NCI-H1417 treated with DMSO at 0.1 percent for 48 hours (cell line): ENCODE measurements around the gene CIROP.

Experiments
- DNase-seq: peaks from one replicate; lab custom pipeline; 2025; lab: John Stamatoyannopoulos, UW

Gene CIROP

DNA sequence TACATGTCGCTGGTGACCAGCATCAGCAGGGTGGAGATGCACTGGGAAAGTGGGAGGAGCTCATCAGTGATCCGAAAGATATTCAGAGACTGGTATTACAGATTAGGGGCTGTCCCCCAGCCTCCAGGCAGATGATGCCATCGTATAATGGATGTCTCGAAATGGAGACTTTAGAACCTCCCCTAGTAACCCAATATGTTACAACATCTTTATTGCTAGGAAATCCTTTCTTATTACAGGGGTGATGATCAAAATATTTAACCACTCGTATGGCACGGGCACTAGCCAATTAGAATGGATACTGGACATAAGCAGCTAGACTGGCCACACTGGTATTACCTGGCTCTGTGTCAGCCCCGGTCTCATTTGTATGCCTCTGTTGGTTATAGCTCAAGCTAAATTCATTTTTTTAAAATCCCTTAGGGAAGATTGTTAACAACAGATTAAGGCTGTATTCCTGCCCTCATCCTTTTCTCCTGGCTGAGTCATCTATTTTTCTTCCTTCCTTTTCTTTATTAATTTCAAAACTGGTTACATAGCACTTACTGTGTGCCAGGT is 25.0 kb upstream of the CIROP start:
- DNase-seq, result no peak

DNA sequence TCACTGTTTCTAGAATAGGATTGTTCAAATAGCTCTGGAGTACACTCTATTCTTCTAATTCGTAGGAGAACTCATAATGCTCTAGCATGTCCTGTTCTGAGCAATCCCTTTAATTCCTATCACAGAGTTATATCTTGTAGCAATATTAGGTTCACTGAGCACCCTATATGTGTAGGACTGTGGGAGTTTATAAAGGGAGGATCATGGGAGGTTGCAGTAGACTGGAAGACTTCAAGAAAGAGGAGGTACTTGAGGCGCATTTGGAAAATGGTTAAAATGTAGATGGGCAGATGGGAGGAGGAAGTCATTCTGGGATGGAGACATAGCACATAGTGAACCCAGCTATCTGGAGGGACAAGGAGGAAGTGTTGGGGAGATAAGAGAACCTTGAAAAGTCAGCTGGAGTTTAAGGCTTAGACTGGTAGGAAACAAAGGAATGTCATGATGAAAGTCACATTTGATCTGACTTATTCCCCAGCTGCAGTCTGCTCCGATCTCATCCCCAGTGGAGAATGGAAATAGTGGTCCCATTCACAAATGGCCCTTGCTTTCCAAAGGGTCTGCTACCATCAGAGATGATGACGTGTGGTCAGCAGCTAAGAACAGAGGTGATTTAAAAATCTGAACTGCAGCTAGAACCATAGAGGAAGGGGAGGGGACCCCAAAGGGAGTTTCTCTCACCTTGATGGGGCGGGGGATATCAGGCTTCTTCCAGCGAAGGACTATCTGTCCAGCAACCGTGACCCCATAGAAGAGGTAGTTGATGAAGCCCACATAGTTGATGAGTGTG is 24.4 kb upstream of the CIROP start:
- DNase-seq, result no peak

DNA sequence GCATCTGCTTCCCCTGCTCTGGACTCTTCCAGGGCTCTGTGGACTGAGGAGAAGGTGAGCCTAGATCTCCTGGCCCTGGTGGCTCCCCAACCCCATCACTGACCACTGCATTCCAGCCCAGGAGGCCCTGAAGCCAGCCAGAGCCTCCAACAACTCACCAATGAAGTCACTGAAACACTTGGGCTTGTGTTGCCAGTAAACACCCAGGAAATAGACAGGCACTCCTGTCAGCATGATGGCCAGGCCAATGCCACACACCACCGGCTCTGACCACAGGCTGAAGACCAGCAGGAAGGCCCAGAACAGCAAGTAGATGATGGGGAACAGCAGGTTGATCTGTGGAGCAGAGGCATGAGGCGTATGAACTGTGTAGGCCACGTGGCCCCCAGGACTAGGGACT is 23.1 kb upstream of the CIROP start:
- no peak for DNase-seq

DNA sequence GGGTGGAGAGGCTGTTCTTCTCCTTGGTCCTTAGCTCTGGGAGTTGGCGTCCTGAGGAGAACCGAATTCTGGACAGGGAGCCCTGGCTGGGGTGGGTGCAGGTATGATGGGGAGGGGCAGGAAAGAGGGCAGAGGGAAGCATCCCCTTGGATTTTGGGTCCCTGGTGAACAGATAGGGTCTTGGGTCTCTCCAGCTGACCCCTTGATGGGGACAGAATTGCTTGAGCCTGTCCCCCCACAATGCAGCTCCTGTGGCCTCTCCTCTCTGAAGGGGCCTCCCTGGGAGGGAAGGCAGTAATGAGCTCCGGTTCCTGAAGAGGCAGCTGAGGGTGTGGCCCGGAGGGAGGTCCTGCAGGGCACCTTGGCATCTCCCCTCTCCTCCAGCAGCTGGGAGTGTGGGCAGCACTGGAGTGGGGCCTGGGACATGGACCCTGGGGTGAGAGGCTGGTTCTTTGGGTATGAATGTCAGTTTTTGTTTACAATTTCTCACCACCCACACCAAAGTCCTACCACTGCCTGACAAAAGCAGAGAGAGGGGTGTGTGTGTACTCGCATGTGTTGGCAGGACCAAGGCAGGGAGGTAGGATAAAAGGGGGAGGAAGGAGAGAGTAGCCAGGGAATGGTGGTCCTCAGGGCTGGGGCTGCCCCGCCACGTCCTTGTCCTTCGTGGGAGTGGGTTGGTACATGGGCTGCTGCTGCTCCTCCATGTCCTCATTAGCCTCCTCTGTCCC is 21.9 kb upstream of the CIROP start:
- no peak for DNase-seq

DNA sequence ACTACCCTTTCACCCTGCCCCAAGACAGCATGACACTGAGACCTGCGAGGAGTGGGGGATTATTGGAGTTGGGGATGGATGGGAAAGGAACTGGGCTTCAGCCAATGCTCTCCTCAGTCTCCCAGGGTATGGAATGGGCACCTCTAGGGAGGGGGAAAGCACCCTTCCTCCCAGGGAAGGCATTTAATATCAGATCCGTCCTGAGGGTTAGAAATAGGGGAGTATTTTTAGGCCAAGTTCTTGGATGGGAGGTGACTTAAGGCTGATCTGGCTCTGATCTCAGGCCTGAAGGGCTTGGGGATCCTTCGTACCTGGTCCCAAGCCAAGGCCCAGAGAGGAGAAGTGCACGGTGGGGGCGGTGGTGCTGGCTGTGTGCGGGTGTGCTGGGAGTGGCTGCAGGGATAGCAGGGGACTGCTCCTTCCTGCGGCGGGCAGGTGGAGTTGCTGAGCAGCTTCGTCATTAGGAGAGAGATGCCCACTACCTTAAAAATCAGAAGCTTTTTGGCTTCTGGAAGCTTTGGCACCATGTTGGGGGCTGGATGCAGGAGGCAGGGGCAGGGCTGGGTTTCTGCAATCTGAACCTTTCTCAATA is 21.2 kb upstream of the CIROP start:
- no peak for DNase-seq

DNA sequence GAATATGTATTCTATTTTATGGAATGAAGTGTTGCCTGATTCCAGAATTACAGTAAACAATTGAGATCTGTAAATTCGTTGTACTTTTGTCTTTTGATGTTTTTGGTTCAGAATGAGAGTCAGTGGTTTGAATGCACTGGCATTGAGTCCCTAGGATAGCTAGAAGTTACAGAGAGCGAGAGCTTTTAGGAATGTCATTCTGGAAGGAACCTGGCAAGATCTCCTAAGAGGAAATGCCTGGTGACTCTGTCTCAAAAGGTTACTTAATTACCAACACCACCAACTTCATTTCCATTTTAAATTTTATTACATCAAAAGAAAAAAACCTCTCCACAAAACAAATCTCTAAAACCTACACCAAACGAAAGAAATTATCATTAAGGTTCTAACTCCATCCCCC is 20.2 kb upstream of the CIROP start:
- no peak for DNase-seq

DNA sequence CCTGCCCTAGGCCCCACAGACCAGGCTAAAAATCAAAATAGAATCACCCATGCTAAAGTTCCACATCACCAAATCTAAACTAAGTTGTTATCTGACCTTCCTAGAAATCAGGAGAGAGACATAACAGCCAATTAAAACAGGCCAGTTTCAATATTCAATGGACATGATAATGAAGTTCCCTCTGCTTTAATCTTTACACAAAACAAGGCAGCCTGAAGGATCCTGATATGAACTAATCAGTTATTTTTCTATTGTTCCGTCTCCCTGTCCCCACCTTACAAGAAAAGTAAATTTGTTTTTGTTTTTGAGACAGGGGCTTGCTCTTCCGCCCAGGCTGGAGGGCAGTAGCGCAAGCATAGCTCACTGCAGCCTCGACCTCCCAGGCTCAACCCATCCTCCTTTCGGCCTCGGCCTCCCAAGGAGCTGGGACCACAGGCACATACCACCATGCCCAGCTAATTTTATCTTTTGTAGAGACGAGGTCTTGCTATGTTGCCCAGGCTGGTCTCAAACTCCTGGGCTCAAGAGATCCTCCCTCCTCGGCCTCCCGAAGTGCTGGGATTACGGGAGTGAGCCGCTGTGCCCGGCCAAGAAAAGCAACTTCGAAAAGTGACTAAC is 19.7 kb upstream of the CIROP start:
- DNase-seq, result no peak

DNA sequence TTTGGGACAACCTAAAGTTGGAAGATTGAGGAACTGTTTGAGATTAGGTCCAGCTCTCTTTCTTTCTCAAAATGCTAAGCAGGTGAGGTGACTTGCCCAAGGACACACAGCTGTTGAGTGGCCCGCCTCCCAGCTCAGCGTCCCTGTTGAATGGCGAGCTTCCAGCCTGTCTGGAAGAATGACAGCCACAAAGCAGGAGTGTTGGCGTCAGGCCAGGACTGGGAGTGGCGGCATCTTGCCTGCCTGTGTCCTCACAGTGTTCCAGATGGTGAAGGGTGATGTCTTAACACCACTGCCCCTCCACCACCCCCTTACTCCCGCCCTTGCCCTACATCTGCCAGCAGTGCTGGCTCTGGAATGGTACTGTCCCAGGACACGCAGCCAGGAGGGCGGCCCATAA is 18.6 kb upstream of the CIROP start:
- no peak for DNase-seq

DNA sequence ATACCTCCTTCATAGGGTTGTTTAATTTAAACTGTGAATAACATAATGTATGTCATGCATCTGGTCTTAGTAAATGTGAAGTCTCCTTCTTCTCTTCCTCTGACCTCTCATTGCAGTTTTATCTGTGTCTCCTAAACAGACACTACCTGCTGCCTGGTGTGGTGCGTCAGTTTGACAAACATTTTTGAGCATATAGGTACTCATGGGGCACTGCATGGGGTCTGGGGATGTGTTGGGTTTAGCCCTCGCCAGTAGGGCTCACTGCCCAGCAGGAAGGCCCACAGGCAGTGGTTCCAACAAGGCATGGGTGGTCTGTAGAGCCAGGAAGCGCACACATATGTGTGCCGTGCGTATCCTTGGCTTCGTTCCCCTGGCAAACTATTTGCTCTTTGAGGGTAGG is 17.3 kb upstream of the CIROP start:
- DNase-seq, result no peak

DNA sequence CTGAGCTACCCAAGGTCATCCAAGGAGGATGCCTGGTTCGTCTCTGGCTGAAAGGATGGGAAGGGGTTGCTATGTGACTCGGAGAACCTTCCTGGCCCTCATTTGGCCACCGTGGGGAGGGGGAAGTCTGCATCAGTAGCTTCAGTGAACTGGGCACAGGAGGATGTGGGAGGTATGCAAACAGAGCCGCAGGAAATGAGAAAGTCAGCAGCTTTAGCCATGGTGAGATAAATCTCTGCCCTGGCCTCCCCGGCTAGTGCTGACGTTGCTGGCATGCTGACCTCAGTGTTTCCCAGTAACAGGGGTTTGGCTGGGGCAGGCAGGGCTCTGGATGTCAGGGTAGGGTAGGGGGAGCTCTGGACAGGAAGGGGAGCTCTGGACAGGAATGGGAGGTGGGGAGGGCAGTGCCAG is 16.6 kb upstream of the CIROP start:
- DNase-seq, result no peak

DNA sequence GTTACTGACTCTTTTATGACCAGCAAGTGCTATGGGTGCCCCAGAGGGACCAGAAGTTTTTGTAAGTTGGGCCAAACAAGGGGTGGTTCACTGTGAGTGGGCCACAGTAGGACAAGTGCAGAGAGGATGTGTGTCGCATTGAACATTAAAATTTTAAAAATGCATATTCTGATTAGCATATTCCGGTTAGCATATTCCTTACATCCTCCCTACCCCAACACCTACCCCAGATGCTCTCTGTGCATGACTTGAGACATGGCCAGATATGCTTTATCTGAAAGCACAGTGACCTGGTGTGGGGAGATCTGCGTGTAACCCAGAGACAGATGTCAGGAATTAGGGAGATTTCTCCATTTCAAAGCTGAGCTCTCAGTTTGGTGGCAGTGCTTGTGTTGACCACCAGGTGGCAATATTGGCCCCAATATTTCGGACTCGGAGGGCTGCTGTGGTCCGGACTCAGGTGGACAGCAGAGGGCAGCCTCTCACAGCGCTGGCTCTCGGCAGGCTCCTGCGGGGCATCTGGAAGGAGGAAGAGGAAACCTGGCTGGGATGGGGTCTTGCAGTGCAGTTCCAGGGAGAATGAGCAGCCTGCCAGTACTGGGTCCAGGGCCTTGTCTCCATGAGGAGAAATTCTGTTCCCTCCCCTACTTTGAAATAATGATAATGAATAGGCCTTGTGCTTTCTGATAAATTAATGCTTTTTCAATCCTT is 15.9 kb upstream of the CIROP start:
- DNase-seq, result peak; percentile 57

DNA sequence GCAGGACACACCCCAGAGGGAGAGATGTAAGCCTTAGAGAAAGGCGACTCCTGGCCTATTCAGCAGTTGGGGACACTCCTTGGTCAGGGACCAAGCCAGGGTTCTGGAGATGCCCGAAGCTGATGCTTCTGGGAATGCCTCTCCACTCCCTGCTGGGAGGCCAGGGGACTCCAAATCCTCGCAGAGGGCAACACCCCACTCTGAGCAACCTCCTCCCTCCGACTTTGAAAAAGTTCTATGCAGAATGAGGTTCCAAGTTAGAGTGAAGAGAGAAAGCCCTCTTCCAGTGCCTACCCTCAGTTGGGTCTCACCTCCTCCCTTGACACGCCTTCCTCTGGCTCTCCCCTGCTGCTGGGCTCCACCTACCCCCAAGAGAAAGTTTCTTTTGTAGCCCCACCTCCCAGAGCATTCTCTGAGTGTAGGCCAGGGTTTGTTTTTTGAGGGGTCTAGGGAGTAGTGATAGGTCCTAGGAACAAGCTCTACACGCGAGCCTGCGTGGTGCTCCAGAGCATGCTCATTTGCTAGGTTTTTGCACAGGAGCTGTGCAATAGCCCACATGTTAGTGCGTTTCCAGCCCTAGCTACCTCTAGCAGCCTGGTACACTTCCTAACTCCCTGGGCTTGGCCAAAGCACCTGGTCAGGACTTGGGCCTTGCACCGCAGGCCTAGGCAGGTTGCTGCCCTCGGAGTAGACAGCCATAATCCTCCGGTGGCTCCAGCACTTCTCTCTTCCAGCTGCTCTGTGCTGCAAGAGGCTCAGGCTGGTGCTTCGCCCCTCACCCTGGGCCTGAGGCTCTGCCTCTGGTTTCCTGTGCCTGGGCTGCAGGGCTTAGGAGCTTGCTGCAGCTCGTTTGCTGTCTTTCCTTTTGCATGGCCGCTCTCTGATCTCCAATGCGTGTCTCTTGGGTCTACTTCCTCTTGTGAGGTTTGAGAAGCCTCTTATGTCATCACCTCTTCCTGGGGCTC is 14.9 kb upstream of the CIROP start:
- DNase-seq, result no peak

DNA sequence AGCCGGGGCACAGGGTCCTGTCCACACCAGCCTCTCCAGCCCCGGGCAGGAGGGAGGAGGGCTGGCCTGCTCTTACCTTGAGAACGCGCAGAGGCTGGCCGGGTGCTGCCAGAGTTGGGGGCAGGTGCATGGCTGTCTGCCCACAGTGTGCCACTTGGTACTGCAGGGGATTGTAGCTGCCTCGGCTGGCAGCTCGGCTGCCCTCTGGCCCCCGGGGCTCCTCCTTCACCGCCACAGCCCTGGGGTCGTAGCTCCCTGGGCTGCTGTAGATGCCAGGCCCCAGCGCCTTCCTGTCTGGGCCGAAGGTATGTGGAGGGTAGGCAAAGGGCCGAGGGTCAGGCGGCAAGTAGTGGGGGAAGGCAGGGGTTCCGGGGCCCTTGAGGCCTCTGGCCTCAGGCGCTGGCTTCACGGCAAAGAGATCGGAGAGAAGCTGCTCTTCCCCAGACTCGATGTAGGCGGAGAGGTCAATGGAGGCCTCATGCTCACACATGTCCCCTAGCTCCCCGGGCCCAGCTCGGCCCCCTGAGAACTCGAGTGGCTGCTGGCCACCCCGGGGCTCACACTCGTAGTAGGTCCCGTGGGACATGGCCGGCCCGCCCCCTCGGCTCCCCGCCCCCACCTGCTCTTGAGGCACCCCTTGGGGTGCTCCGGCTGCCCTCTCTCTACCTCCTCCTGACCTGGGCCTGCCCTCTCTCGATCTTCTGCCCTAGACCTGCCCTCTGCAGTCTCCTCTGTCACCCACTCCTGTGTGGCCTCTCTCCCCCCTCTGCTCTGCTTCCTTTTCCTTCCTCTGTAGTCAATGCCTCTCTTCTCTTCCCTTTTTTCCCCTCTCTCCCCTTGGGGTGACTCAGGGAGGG is 13.9 kb upstream of the CIROP start, which contains the start of gene CEBPE:
Gene CEBPE (minus strand): TSS at position 750 of the 857 bp plus-strand sequence. CDS start 164 bp downstream, at position 586.
- no peak for DNase-seq

DNA sequence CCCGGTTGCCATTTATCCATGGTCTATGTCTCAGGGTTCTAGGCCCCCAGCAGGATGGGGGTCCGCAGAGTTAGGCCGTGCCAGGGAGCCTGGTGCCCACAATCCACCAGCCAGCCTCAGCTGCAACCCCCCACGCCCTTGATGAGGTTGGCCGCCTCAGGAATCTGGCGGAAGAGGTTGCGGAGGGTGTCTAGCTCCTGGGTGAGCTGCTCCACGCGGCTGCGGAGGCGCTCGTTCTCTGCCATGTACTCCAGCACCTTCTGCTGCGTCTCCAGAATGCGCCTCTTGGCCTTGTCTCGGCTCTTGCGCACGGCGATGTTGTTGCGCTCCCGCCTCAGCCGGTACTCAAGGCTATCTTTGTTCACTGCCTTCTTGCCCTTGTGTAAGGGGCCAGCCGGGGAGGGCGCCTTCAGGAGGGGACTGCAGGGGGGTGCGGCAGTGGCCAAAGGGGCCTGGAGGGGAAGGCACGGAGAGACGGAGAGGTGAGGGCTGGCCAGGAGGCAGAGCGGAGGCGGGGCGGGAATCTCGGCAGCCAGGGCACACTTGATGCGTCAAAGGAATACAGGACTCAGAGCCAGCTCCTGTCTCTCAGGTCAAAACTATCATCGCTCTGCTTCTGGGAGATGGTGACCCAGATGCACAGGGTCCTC is 12.7 kb upstream of the CIROP start:
- no peak for DNase-seq

DNA sequence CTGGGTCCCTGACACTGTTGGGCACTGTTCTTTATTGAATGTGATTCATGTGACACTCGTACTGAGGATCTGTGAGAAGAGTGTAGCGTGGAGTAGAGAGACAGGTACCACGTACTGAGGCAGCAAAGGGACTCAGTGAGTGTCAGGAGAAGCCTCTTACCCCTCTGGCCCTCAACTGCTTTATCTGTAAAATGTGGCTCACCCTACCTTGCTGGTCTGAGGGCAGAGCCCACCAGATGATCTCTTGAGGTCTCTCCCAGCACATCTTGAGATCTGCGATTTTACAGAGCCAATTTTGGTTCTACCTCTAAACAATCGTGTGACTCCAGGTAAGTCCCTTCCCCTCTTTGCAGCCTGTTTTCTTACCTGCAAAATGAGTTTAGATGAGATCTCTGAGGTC is 11.1 kb upstream of the CIROP start:
- no peak for DNase-seq

DNA sequence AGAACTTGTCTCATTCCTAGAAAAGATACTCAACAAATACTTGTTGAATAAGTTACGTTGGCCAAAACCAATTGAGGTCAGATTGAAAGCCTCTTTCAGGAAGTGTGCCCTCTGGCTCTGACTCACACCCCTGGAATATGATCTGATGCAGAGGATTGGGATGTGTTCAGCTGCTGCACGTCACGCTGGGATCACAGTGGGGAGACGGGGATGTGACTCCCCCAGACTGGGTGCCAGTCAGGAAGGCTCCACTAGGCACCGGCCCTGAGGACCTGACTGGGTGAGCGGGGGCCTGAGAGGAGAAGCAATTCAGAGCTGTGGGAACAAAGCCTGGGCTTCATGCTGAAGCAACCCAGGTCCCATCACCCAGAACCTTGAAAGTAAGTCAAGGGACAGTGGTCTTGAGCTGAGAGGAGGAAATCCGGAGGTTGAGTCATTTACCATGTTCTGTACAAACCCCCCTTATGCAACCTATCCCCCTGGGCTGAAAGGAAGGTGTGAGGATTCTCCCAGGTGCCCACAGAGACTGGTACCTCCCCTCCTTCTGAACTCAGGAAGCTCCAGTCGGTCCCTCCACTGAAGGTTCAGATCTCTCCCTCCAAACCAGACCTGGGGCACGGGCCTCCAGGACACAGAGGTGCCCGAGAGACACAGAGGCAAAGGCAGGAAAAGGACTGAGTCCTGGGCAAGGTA is 10.4 kb upstream of the CIROP start:
- DNase-seq, result no peak

DNA sequence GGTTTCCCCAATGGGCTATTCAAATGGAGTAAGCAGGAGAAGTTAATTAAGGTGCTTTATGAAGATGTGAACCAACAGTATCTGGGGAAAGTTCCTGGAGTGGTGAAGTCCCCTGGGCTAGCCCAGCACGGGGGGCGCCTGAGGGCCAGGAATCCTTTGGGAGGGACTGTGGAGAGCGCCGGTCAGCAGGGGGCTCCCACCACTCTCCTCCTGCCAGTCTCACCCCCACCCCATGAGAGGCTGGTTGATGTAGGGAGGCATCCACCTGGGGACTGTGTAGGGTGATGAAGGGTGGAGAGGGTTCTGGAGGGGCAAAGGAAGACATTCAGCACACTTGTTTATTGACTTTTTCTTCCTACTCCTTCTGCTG is 9.9 kb upstream of the CIROP start:
- DNase-seq, result no peak

DNA sequence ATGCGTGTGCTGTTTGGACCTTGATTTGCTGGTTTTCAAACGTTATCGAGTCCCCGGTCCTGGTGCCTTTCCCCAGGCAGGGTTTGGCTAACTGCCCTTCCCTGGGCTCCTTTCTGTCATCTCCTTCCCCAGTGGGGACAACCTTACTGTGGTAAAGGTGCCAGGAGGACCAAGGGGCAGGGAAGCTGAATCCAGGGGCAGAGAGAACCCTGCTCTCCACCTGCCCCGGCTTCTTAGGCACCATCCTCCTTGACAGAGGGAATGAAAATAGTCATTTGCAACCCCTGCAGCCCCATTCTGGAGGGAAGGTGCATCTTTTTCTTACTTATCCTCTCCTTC is 9.3 kb upstream of the CIROP start:
- DNase-seq, result no peak
